Neural crest cell (in vitro differentiated cells): ENCODE results near the gene PLEKHH3. TPM values are rescaled to one million over a fixed set of nuclear protein-coding genes. Genes with fewer than 3 reads are reported as not detected.

Source experiments
- DNase-seq: peaks from one replicate; pipeline ENCODE4 v3.0.0; 2021; ENCODE audit warnings: low read depth, mixed read lengths, low spot score
- H3K27ac Mint-ChIP-seq: one replicate; pipeline ENCODE4 v1.8.0; 2021; ENCODE audit warnings: mild to moderate bottlenecking, mixed read lengths; ENCODE audit not compliant: unreplicated experiment
- H3K27me3 Mint-ChIP-seq: 2 replicates; pipeline ENCODE4 v1.8.0; 2021; ENCODE audit warnings: low read depth, mild to moderate bottlenecking, mixed read lengths
- H3K36me3 Mint-ChIP-seq: 2 replicates; pipeline ENCODE4 v1.8.0; 2021; ENCODE audit warnings: low read depth, mild to moderate bottlenecking, mixed read lengths
- H3K4me1 Mint-ChIP-seq: 2 replicates; pipeline ENCODE4 v1.8.0; 2021; ENCODE audit warnings: mixed read lengths
- H3K4me3 Mint-ChIP-seq: one replicate; pipeline ENCODE4 v1.8.0; 2021; ENCODE audit warnings: mild to moderate bottlenecking, mixed read lengths
- H3K9me3 Mint-ChIP-seq: 2 replicates; pipeline ENCODE4 v1.8.0; 2021; ENCODE audit warnings: mixed read lengths
- CTCF ChIP-seq: fragments of 200-600 bp; sonication (generic); conservative IDR thresholded peaks from 2 replicates; pipeline ENCODE4 v1.5.0; 2021; ENCODE audit warnings: antibody characterized with exemption, mild to moderate bottlenecking
- total RNA-seq: library from RNA; stranded (reverse); gene quantifications from 2 replicates; pipeline ENCODE4 v1.2.1, GENCODE V29; 2021

The PLEKHH3 gene
- total RNA-seq, 1 donor from 2014 or later, result 20.8 TPM

- peaks cover 56% of the 10 kb centered on the region for H3K4me1 Mint-ChIP-seq
- H3K9me3 Mint-ChIP-seq, result no peaks in the 10 kb centered on the region
- DNase-seq, result peak; percentile 81
- TF ChIP-seq CTCF, result no peak
- H3K27me3 Mint-ChIP-seq, result peaks cover 18% of the 10 kb centered on the region
- no peaks in the 10 kb centered on the region for H3K36me3 Mint-ChIP-seq
- H3K4me3 Mint-ChIP-seq, result peak overlapping the region; percentile 97
- peak overlapping the region; percentile 99 for H3K27ac Mint-ChIP-seq
Observed at GRCh38 chr17:42677921-42678781, 1.4 kb upstream of the PLEKHH3 start.

- TF ChIP-seq CTCF, result no peak
- peaks cover 17% of the 10 kb centered on the region for H3K27me3 Mint-ChIP-seq
- H3K4me1 Mint-ChIP-seq, result peaks cover 49% of the 10 kb centered on the region
- no peaks in the 10 kb centered on the region for H3K36me3 Mint-ChIP-seq
- peak overlapping the region; percentile 97 for H3K4me3 Mint-ChIP-seq
- DNase-seq, result peak; percentile 96
- H3K27ac Mint-ChIP-seq, result peak overlapping the region; percentile 93
- no peaks in the 10 kb centered on the region for H3K9me3 Mint-ChIP-seq
Observed at GRCh38 chr17:42677012-42677857, 441 bp upstream of the PLEKHH3 start.

GRCh38 chr17:42675965-42676423 is 800 bp downstream of the PLEKHH3 start:
- H3K27ac Mint-ChIP-seq, result peak overlapping the region; percentile 12
- H3K27me3 Mint-ChIP-seq, result peaks cover 19% of the 10 kb centered on the region
- peak; percentile 4 for TF ChIP-seq CTCF
- no peak for DNase-seq
- no peaks in the 10 kb centered on the region for H3K9me3 Mint-ChIP-seq
- peak overlapping the region; percentile 97 for H3K4me3 Mint-ChIP-seq
- peaks cover 5% of the 10 kb centered on the region for H3K36me3 Mint-ChIP-seq
- H3K4me1 Mint-ChIP-seq, result peaks cover 43% of the 10 kb centered on the region

- H3K4me3 Mint-ChIP-seq, result peak overlapping the region; percentile 64
- peaks cover 41% of the 10 kb centered on the region for H3K4me1 Mint-ChIP-seq
- peaks cover 22% of the 10 kb centered on the region for H3K27me3 Mint-ChIP-seq
- no peak overlapping the region for H3K27ac Mint-ChIP-seq
- TF ChIP-seq CTCF, result no peak
- peaks cover 5% of the 10 kb centered on the region for H3K36me3 Mint-ChIP-seq
- H3K9me3 Mint-ChIP-seq, result no peaks in the 10 kb centered on the region
- no peak for DNase-seq
Observed at GRCh38 chr17:42675348-42675964, 1.3 kb downstream of the PLEKHH3 start.

GRCh38 chr17:42674755-42675347 is 1.9 kb downstream of the PLEKHH3 start:
- no peak for DNase-seq
- H3K27me3 Mint-ChIP-seq, result peaks cover 22% of the 10 kb centered on the region
- TF ChIP-seq CTCF, result no peak
- H3K36me3 Mint-ChIP-seq, result peaks cover 5% of the 10 kb centered on the region
- peaks cover 42% of the 10 kb centered on the region for H3K4me1 Mint-ChIP-seq
- no peak overlapping the region for H3K27ac Mint-ChIP-seq
- H3K4me3 Mint-ChIP-seq, result peak overlapping the region; percentile 85
- no peaks in the 10 kb centered on the region for H3K9me3 Mint-ChIP-seq
